ENCODE measurements around the gene MAVS.

The MAVS gene

GRCh38 chr20:3909952-3910366 lies 63.3 kb downstream of the MAVS start:
- TF ChIP-seq CSRNP3 (CRISPR knock-in tag; IDR thresholded peaks at IDR 0.05) (no peak), ZNF70 (CRISPR knock-in tag; IDR thresholded peaks at IDR 0.05) (no peak), SNAI2 (CRISPR knock-in tag; IDR thresholded peaks at IDR 0.05) (no peak), OSR1 (CRISPR knock-in tag; IDR thresholded peaks at IDR 0.05) (no peak), PATZ1 (CRISPR knock-in tag; IDR thresholded peaks at IDR 0.05; ENCODE audit: borderline replicate concordance) (no peak), ZNF565 (CRISPR knock-in tag; conservative IDR thresholded peaks at IDR 0.05; ENCODE audit: low read depth) (no peak), ISL1 (CRISPR knock-in tag; IDR thresholded peaks at IDR 0.05) (no peak), ARNTL (CRISPR knock-in tag; IDR thresholded peaks at IDR 0.05; ENCODE audit: borderline replicate concordance, low read depth) (no peak), ZC3H10 (CRISPR knock-in tag; IDR thresholded peaks at IDR 0.05) (no peak), ESRRG (CRISPR knock-in tag; IDR thresholded peaks at IDR 0.05) (no peak), CREB5 (CRISPR knock-in tag; IDR thresholded peaks at IDR 0.05; ENCODE audit: low read depth) (no peak), POU6F1 (CRISPR knock-in tag; IDR thresholded peaks at IDR 0.05; ENCODE audit: borderline replicate concordance, low read depth) (no peak), ZFP3 (CRISPR knock-in tag; IDR thresholded peaks at IDR 0.05) (no peak), TCF4 (CRISPR knock-in tag; IDR thresholded peaks at IDR 0.05; ENCODE audit: borderline replicate concordance) (no peak), GLIS3 (CRISPR knock-in tag; IDR thresholded peaks at IDR 0.05) (no peak)
- no peak for ATAC-seq

- TF ChIP-seq ARNTL (CRISPR knock-in tag; IDR thresholded peaks at IDR 0.05; ENCODE audit: borderline replicate concordance, low read depth), result no peak
- no peak for TF ChIP-seq BACH2 (CRISPR knock-in tag; IDR thresholded peaks at IDR 0.05; ENCODE audit: borderline replicate concordance)
- no peak for TF ChIP-seq ZC3H10 (CRISPR knock-in tag; IDR thresholded peaks at IDR 0.05)
- TF ChIP-seq SNAI2 (CRISPR knock-in tag; IDR thresholded peaks at IDR 0.05), result no peak
- ATAC-seq, result no peak
These were observed 64.2 kb downstream of the MAVS start for GRCh38 chr20:3910853-3911252.

- TF ChIP-seq TSHZ2 (CRISPR knock-in tag; IDR thresholded peaks at IDR 0.05) (no peak), PATZ1 (CRISPR knock-in tag; IDR thresholded peaks at IDR 0.05; ENCODE audit: borderline replicate concordance) (no peak), POU6F1 (CRISPR knock-in tag; IDR thresholded peaks at IDR 0.05; ENCODE audit: borderline replicate concordance, low read depth) (no peak), ESRRG (CRISPR knock-in tag; IDR thresholded peaks at IDR 0.05) (no peak), ZNF565 (CRISPR knock-in tag; conservative IDR thresholded peaks at IDR 0.05; ENCODE audit: low read depth) (no peak), GLIS3 (CRISPR knock-in tag; IDR thresholded peaks at IDR 0.05) (no peak), ZFP30 (CRISPR knock-in tag; IDR thresholded peaks at IDR 0.05) (no peak), TCF4 (CRISPR knock-in tag; IDR thresholded peaks at IDR 0.05; ENCODE audit: borderline replicate concordance) (no peak), CREB5 (CRISPR knock-in tag; IDR thresholded peaks at IDR 0.05; ENCODE audit: low read depth) (no peak), SNAI2 (CRISPR knock-in tag; IDR thresholded peaks at IDR 0.05) (no peak), ZFP3 (CRISPR knock-in tag; IDR thresholded peaks at IDR 0.05) (no peak)
- no peak for ATAC-seq
These were observed 65.3 kb downstream of the MAVS start for GRCh38 chr20:3911956-3912355.
